H9 (cell line): ENCODE measurements around the gene ARRDC1. TPM values are rescaled to one million over a fixed set of nuclear protein-coding genes. Genes with fewer than 3 reads are reported as not detected.

Experiments
- DNase-seq: peaks from one replicate; pipeline ENCODE4 v3.0.0-alpha.2; 2017
- H2AFZ ChIP-seq: one replicate; pipeline ENCODE4 v1.6.1; 2013; ENCODE audit warnings: mild to moderate bottlenecking, low read length, control low read depth, moderate library complexity
- H2AK5ac ChIP-seq: 2 replicates; pipeline ENCODE4 v1.6.1; 2013; ENCODE audit warnings: low read length, control low read depth, mixed read lengths; ENCODE audit not compliant: insufficient read length
- H2BK120ac ChIP-seq: one replicate; pipeline ENCODE4 v1.6.1; 2013; ENCODE audit warnings: low read depth, mild to moderate bottlenecking, low read length, control low read depth, inconsistent platforms; ENCODE audit not compliant: poor library complexity, severe bottlenecking
- H2BK12ac ChIP-seq: 2 replicates; pipeline ENCODE4 v1.6.1; 2013; ENCODE audit warnings: low read length, control low read depth, mixed read lengths, low read depth; ENCODE audit not compliant: insufficient read length
- H2BK15ac ChIP-seq: 2 replicates; pipeline ENCODE4 v1.6.1; 2013; ENCODE audit warnings: low read depth, low read length, control low read depth
- H2BK20ac ChIP-seq: one replicate; pipeline ENCODE4 v1.6.1; 2013; ENCODE audit warnings: low read depth, mild to moderate bottlenecking, low read length, control low read depth, inconsistent platforms; ENCODE audit not compliant: poor library complexity, severe bottlenecking
- H2BK5ac ChIP-seq: 2 replicates; pipeline ENCODE4 v1.6.1; 2013; ENCODE audit warnings: low read length, control low read depth, mixed read lengths; ENCODE audit not compliant: insufficient read length
- H3K14ac ChIP-seq: 2 replicates; pipeline ENCODE4 v1.6.1; 2013; ENCODE audit warnings: low read length, control low read depth; ENCODE audit not compliant: insufficient read depth
- H3K18ac ChIP-seq: 2 replicates; pipeline ENCODE4 v1.6.1; 2013; ENCODE audit warnings: low read depth, mild to moderate bottlenecking, mixed read lengths, low read length, control low read depth; ENCODE audit not compliant: insufficient read length
- H3K23ac ChIP-seq: 2 replicates; pipeline ENCODE4 v1.6.1; 2013; ENCODE audit warnings: low read length, control low read depth, mixed read lengths, low read depth; ENCODE audit not compliant: insufficient read length
- H3K23me2 ChIP-seq: 2 replicates; pipeline ENCODE4 v1.6.1; 2013; ENCODE audit warnings: low read depth, mild to moderate bottlenecking, mixed read lengths, low read length, control low read depth; ENCODE audit not compliant: insufficient read length, poor library complexity, severe bottlenecking
- H3K27ac ChIP-seq: 2 replicates; pipeline ENCODE4 v1.5.1; 2013; ENCODE audit warnings: low read length, control low read depth, mixed read lengths, low read depth; ENCODE audit not compliant: insufficient read length
- H3K27me3 ChIP-seq: 2 replicates; pipeline ENCODE4 v1.6.1; 2013; ENCODE audit warnings: low read length, control low read depth, inconsistent platforms; ENCODE audit not compliant: insufficient read depth
- H3K4ac ChIP-seq: 2 replicates; pipeline ENCODE4 v1.6.1; 2013; ENCODE audit warnings: low read depth, mild to moderate bottlenecking, control low read depth, inconsistent platforms, low read length, moderate library complexity
- H3K4me1 ChIP-seq: 2 replicates; pipeline ENCODE4 v1.6.1; 2013; ENCODE audit warnings: low read length, control low read depth, inconsistent platforms; ENCODE audit not compliant: insufficient read depth
- H3K4me2 ChIP-seq: 2 replicates; pipeline ENCODE4 v1.6.1; 2013; ENCODE audit warnings: low read length, control low read depth, mixed read lengths; ENCODE audit not compliant: insufficient read length, insufficient read depth
- H3K56ac ChIP-seq: 2 replicates; pipeline ENCODE4 v1.6.1; 2013; ENCODE audit warnings: low read depth, mild to moderate bottlenecking, mixed read lengths, low read length, control low read depth; ENCODE audit not compliant: insufficient read length
- H3K79me1 ChIP-seq: 2 replicates; pipeline ENCODE4 v1.6.1; 2013; ENCODE audit warnings: low read depth, mild to moderate bottlenecking, moderate library complexity, low read length, control low read depth, inconsistent platforms; ENCODE audit not compliant: insufficient read depth, poor library complexity, severe bottlenecking
- H3K79me2 ChIP-seq: 2 replicates; pipeline ENCODE4 v1.6.1; 2013; ENCODE audit warnings: low read length, control low read depth, inconsistent platforms; ENCODE audit not compliant: insufficient read depth
- H3K9ac ChIP-seq: 2 replicates; pipeline ENCODE4 v1.6.1; 2013; ENCODE audit warnings: low read length, control low read depth, mixed read lengths; ENCODE audit not compliant: insufficient read length; ENCODE audit errors: extremely low read depth
- H3K9me3 ChIP-seq: one replicate; pipeline ENCODE4 v1.6.1; 2013; ENCODE audit warnings: low read depth, low read length, inconsistent platforms; ENCODE audit not compliant: control insufficient read depth
- H3T11ph ChIP-seq: one replicate; pipeline ENCODE4 v1.6.1; 2013; ENCODE audit warnings: mild to moderate bottlenecking, low read length, control low read depth, inconsistent platforms
- H4K20me1 ChIP-seq: one replicate; pipeline ENCODE4 v1.6.1; 2013; ENCODE audit not compliant: control insufficient read depth, insufficient read length, insufficient read depth
- H4K5ac ChIP-seq: 2 replicates; pipeline ENCODE4 v1.6.1; 2013; ENCODE audit warnings: low read depth, mild to moderate bottlenecking, mixed read lengths, low read length, control low read depth; ENCODE audit not compliant: insufficient read length
- H4K8ac ChIP-seq: replicated peaks from 2 replicates; pipeline ENCODE4 v1.6.1; 2013; ENCODE audit warnings: low read length, control low read depth, mixed read lengths, low read depth; ENCODE audit not compliant: insufficient read length
- H4K91ac ChIP-seq: 2 replicates; pipeline ENCODE4 v1.6.1; 2013; ENCODE audit warnings: low read depth, mild to moderate bottlenecking, moderate library complexity, mixed read lengths, low read length, control low read depth; ENCODE audit not compliant: insufficient read length
- H3K27ac Mint-ChIP-seq, 3 experiments: 2 replicates in 2 of 3; 3 replicates in 1 of 3; pipeline ENCODE4 v1.8.0; 2020 to 2021; ENCODE audit warnings: mixed read lengths in 3 of 3, mild to moderate bottlenecking in 1 of 3, moderate library complexity in 1 of 3
- H3K27me3 Mint-ChIP-seq: 2 replicates; pipeline ENCODE4 v1.8.0; 2021; ENCODE audit warnings: low read depth, mild to moderate bottlenecking, moderate library complexity, mixed read lengths
- H3K36me3 Mint-ChIP-seq, 3 experiments: 2 replicates in 2 of 3; 3 replicates in 1 of 3; pipeline ENCODE4 v1.8.0; 2020 to 2021; ENCODE audit warnings: low read depth in 3 of 3, mixed read lengths in 3 of 3; ENCODE audit not compliant: insufficient read depth in 1 of 3
- H3K4me1 Mint-ChIP-seq, 2 experiments: 2 replicates each; pipeline ENCODE4 v1.8.0; 2020; ENCODE audit warnings: mixed read lengths in 2 of 2
- H3K4me3 Mint-ChIP-seq, 2 experiments: 2 replicates in 1 of 2; 3 replicates in 1 of 2; pipeline ENCODE4 v1.8.0; 2020 to 2021; ENCODE audit warnings: mild to moderate bottlenecking in 2 of 2, mixed read lengths in 2 of 2, moderate library complexity in 1 of 2
- H3K9me3 Mint-ChIP-seq, 2 experiments: 2 replicates in 1 of 2; 3 replicates in 1 of 2; pipeline ENCODE4 v1.8.0; 2020; ENCODE audit warnings: mild to moderate bottlenecking in 2 of 2, mixed read lengths in 2 of 2, moderate library complexity in 1 of 2
- CTCF ChIP-seq: fragments of 200-600 bp; sonication (generic); conservative IDR thresholded peaks from 3 replicates; pipeline ENCODE4 v1.8.0; 2021; ENCODE audit warnings: antibody characterized with exemption, mild to moderate bottlenecking
- WGBS: extraction: QIAGEN DNeasy Blood & Tissue Kit; methylation state at CpG from one replicate; pipeline ENCODE4 v1.1.7; 2013; ENCODE audit warnings: missing lambda C conversion rate, low lambda C conversion rate, mixed read lengths; ENCODE audit not compliant: insufficient read length; ENCODE audit errors: extremely low coverage; 5-methylcytosine and 5-hydroxymethylcytosine counted together
- total RNA-seq: library from RNA; stranded (reverse); gene quantifications from 2 replicates; pipeline ENCODE4 v1.2.1, GENCODE V29; 2021

Gene ARRDC1
- total RNA-seq, 1 experiment from 2014 or later = 34.4 TPM

GRCh38 chr9:137630126-137630525, 24.6 kb downstream of the ARRDC1 start:
- no peaks in the 10 kb centered on the region for H3K9me3 Mint-ChIP-seq
- Histone ChIP-seq H2AFZ (no peak overlapping the region), H3K79me2 (peaks cover 64% of the 10 kb centered on the region), H4K5ac (no peak overlapping the region), H3K23me2 (no peaks in the 10 kb centered on the region), H3K9me3 (no peaks in the 10 kb centered on the region), H2BK20ac (no peak overlapping the region), H3K23ac (no peak overlapping the region), H4K20me1 (no peaks in the 10 kb centered on the region), H3K27me3 (no peaks in the 10 kb centered on the region), H2AK5ac (no peak overlapping the region), H3K4me2 (no peak overlapping the region), H4K91ac (no peak overlapping the region), H2BK15ac (no peak overlapping the region), H3K27ac (no peak overlapping the region), H3K4me1 (peaks cover 8% of the 10 kb centered on the region; the same call in 1 of the 2 replicates), H2BK5ac (no peak overlapping the region), H3K9ac (no peak overlapping the region), H3K79me1 (peaks cover 14% of the 10 kb centered on the region), H2BK120ac (no peak overlapping the region), H3K56ac (no peak overlapping the region), H4K8ac (no peak overlapping the region), H3K14ac (no peak overlapping the region), H3K18ac (no peak overlapping the region), H3T11ph (no peak overlapping the region), H3K4ac (no peak overlapping the region), H2BK12ac (no peak overlapping the region)
- no peak overlapping the region for H3K4me3 Mint-ChIP-seq
- peak overlapping the region in 1 of 3 experiments; percentile 42; a peak in 1 of 7 replicates for H3K27ac Mint-ChIP-seq
- H3K36me3 Mint-ChIP-seq = peaks cover 4 to 8% (median 4%) of the 10 kb centered on the region in 3 experiments; a peak in 4 of 7 replicates
- H3K27me3 Mint-ChIP-seq = no peaks in the 10 kb centered on the region
- DNase-seq = no peak
- peaks cover 32 to 54% of the 10 kb centered on the region in 2 experiments for H3K4me1 Mint-ChIP-seq
- TF ChIP-seq CTCF = no peak
- WGBS = no CpG with 5 or more reads among the region's 1 CpG
